Endothelial cell of umbilical vein (primary cell): ENCODE results near the gene LGALSL. TPM values are rescaled to one million over a fixed set of nuclear protein-coding genes. Genes with fewer than 3 reads are reported as not detected.

Experiments used
- BruUV-seq: library from RNA; stranded (reverse); fragments of 400-500 nt; replicated peaks from 2 replicates; lab custom pipeline; 2021; lab: Mats Ljungman, UMichigan
- CTCF ChIA-PET: fragments of 300-600, 350-600 bp; sonication (Branson Sonifier 250); formaldehyde crosslinking; loops from one replicate; lab custom pipeline; 2021; ENCODE audit warnings: antibody characterized with exemption, inconsistent platforms; lab: Charles Lee
- POLR2A ChIA-PET: fragments of 300-600, 350-600 bp; sonication (Branson Sonifier 250); formaldehyde crosslinking; loops from one replicate; lab custom pipeline; 2021; ENCODE audit warnings: antibody characterized with exemption, inconsistent platforms; lab: Charles Lee
- DNase-seq: peaks from one replicate; pipeline ENCODE4 v3.0.0-alpha.2; 2011; ENCODE audit warnings: low read depth, low spot score
- FAIRE-seq: peaks from 2 replicates; lab custom pipeline; 2011; peaks lifted over from hg19 to GRCh38; lab: Jason Lieb, UNC
- H2AFZ ChIP-seq: 2 replicates; pipeline ENCODE4 v1.6.0; 2012; ENCODE audit warnings: low read depth, low read length, control low read depth, inconsistent platforms
- H3K27ac ChIP-seq: 2 replicates; pipeline ENCODE4 v1.5.1; 2011; ENCODE audit warnings: low read depth, mild to moderate bottlenecking, control low read depth, low read length, moderate library complexity; ENCODE audit not compliant: insufficient read depth
- H3K27me3 ChIP-seq, 2 experiments: 2 replicates each; pipeline versions ENCODE4 v1.6.0 to v1.6.1; 2011; ENCODE audit warnings: low read length in 2 of 2, mixed read lengths in 1 of 2; ENCODE audit not compliant: control insufficient read depth in 2 of 2, insufficient read depth in 2 of 2
- H3K36me3 ChIP-seq, 2 experiments: 2 replicates in 1 of 2; 3 replicates in 1 of 2; pipeline ENCODE4 v1.5.1; 2011; ENCODE audit warnings: low read length in 2 of 2, mild to moderate bottlenecking in 1 of 2, moderate library complexity in 1 of 2; ENCODE audit not compliant: control insufficient read depth in 2 of 2, insufficient read depth in 2 of 2; ENCODE audit errors: extremely low read depth in 1 of 2
- H3K4me1 ChIP-seq: 3 replicates; pipeline ENCODE4 v1.5.1; 2011; ENCODE audit warnings: mild to moderate bottlenecking, low read length; ENCODE audit not compliant: control insufficient read depth, insufficient read depth; ENCODE audit errors: extremely low read depth
- H3K4me2 ChIP-seq: 2 replicates; pipeline ENCODE4 v1.6.1; 2011; ENCODE audit warnings: low read length, control low read depth, mixed read lengths; ENCODE audit not compliant: insufficient read depth
- H3K4me3 ChIP-seq, 3 experiments: fragments of 200-600 bp in 1 of 3; sonication (generic), shearing (Covaris generic) in 1 of 3; replicated peaks in 1 of 3; 2 replicates each; pipeline ENCODE4 v1.5.1; 2011 to 2016; ENCODE audit warnings: control low read depth in 3 of 3, low read length in 3 of 3, mild to moderate bottlenecking in 2 of 3, inconsistent platforms in 1 of 3, low read depth in 1 of 3, moderate library complexity in 1 of 3; ENCODE audit not compliant: insufficient read depth in 1 of 3
- H3K79me2 ChIP-seq: 2 replicates; pipeline ENCODE4 v1.6.0; 2012; ENCODE audit warnings: low read length, inconsistent platforms; ENCODE audit not compliant: control insufficient read depth, insufficient read depth
- H3K9ac ChIP-seq: replicated peaks from 2 replicates; pipeline ENCODE3; 2011; ENCODE audit warnings: low read length, control low read depth; ENCODE audit not compliant: insufficient read depth; ENCODE audit errors: extremely low read depth
- H3K9me1 ChIP-seq: replicated peaks from 3 replicates; pipeline ENCODE4 v1.6.0; 2011; ENCODE audit warnings: mild to moderate bottlenecking, low read length; ENCODE audit not compliant: control insufficient read depth, insufficient read depth; ENCODE audit errors: extremely low read depth
- H3K9me3 ChIP-seq: replicated peaks from 2 replicates; pipeline ENCODE4 v1.5.1; 2012; ENCODE audit warnings: low read length, inconsistent platforms; ENCODE audit not compliant: control insufficient read depth, insufficient read depth
- H4K20me1 ChIP-seq: replicated peaks from 2 replicates; pipeline ENCODE3; 2011; ENCODE audit warnings: mild to moderate bottlenecking, low read length; ENCODE audit not compliant: control insufficient read depth, insufficient read depth; ENCODE audit errors: extremely low read depth
- CTCF ChIP-seq, 2 donors: IDR thresholded peaks; 1 replicate in 1 of 2; 2 replicates in 1 of 2; pipeline ENCODE4 v1.5.1; 2011; ENCODE audit warnings: low read length in 2 of 2, mild to moderate bottlenecking in 2 of 2, moderate library complexity in 2 of 2, control low read depth in 1 of 2, inconsistent platforms in 1 of 2, low read depth in 1 of 2; ENCODE audit not compliant: insufficient read depth in 1 of 2; ENCODE audit errors: extremely low read depth in 1 of 2
- EZH2 ChIP-seq: IDR thresholded peaks from 2 replicates; pipeline ENCODE4 v1.6.1; 2012; ENCODE audit warnings: borderline replicate concordance, low read depth, mild to moderate bottlenecking, moderate library complexity, low read length, inconsistent platforms; ENCODE audit not compliant: severe bottlenecking
- FOS ChIP-seq: IDR thresholded peaks from 2 replicates; pipeline ENCODE4 v1.6.1; 2011; ENCODE audit warnings: mild to moderate bottlenecking, low read length, moderate library complexity, borderline replicate concordance; ENCODE audit not compliant: insufficient read depth
- GATA2 ChIP-seq: IDR thresholded peaks from 2 replicates; pipeline ENCODE4 v1.7.0; 2011; ENCODE audit warnings: low read depth, mild to moderate bottlenecking, moderate library complexity, mixed read lengths, low read length; ENCODE audit not compliant: insufficient read length, insufficient read depth
- dilution Hi-C: fragments of 300-500 bp; cut with MboI; formaldehyde crosslinking; loops from one replicate; pipeline ENCODE4 v1.15.0; 2019; ENCODE audit warnings: low sequenced_read_pairs; ENCODE audit not compliant: extremely low pct_ligation_motif_present
- intact Hi-C: fragments of 100-400 bp; cut with micrococcal nuclease; formaldehyde crosslinking; loops from one replicate; pipeline ENCODE4 v1.10.0; 2022
- polyA plus RNA-seq, 4 experiments: library from polyadenylated mRNA; depleted of rRNA in 3 of 4; stranded (reverse) in 3 of 4; unstranded in 1 of 4; fragments of >200 nt; gene quantifications; 2 replicates each; pipeline versions ENCODE4 v1.2.1 to v1.2.3, GENCODE V29; 2011 to 2012; ENCODE audit warnings: missing spikeins in 1 of 4
- total RNA-seq: library from RNA; stranded (reverse); gene quantifications from 2 replicates; pipeline ENCODE4 v1.2.3, GENCODE V29; 2021

Gene LGALSL
- total and polyA plus RNA-seq, 2 donors (not counting 3 experiments of a cell fraction or from before 2014, with no cell fraction given) = 2.3 to 2.6 TPM

GRCh38 chr2:64454386-64455332, 697 bp downstream of the LGALSL start:
- no peak for FAIRE-seq
- BruUV-seq = no TSS peak
- Histone ChIP-seq H3K4me2 (peak overlapping the region; percentile 70), H3K4me3 (peak overlapping the region; percentile 60 to 93 (median 65)), H3K9me3 (no peaks in the 10 kb centered on the region), H3K9ac (peak overlapping the region; percentile 73), H4K20me1 (no peaks in the 10 kb centered on the region), H3K9me1 (no peaks in the 10 kb centered on the region), H3K27ac (peak overlapping the region; percentile 65), H3K36me3 (no peaks in the 10 kb centered on the region), H2AFZ (peak overlapping the region; percentile 94), H3K4me1 (peaks cover 8% of the 10 kb centered on the region), H3K27me3 (peaks cover 0 to 2% of the 10 kb centered on the region in 2 experiments), H3K79me2 (no peaks in the 10 kb centered on the region)
- DNase-seq = peak; percentile 51
- TF ChIP-seq GATA2 (no peak), EZH2 (no peak), FOS (no peak), CTCF (IDR thresholded peaks at IDR 0.05; ENCODE audit: extremely low read depth in 1 of 2, insufficient read depth in 1 of 2, low read depth in 1 of 2, low read length in 2 of 2) (no peak)
- POLR2A ChIA-PET = no interaction called here
- intact Hi-C loops = loop anchor here (1.0 to 2.0 kb wide), 4 partner anchors 34 to 123 kb away; partner anchors contain the start of gene AFTPH
- dilution Hi-C loops = no loop called here
- CTCF ChIA-PET = interaction anchor here (0.7 to 2.8 kb wide), 6 partner anchors 13 to 124 kb away, joined by 3 to 16 read pairs (median 7); no protein-coding TSS in a partner anchor
